NB4 (cell line): ENCODE results near the gene OSBPL7.

ENCODE experiments used
- DNase-seq: peaks from one replicate; pipeline ENCODE4 v3.0.0; 2010; ENCODE audit warnings: low read depth
- H3K4me3 ChIP-seq: one replicate; pipeline ENCODE4 v1.5.1; 2011; ENCODE audit warnings: mild to moderate bottlenecking, low read depth, low read length, moderate library complexity
- MAX ChIP-seq: IDR thresholded peaks from 2 replicates; pipeline ENCODE4 v1.6.1; 2011; ENCODE audit warnings: low read depth, low read length
- MYC ChIP-seq: IDR thresholded peaks from 2 replicates; pipeline ENCODE4 v1.6.1; 2011; ENCODE audit warnings: low read depth, low read length
- POLR2A ChIP-seq: IDR thresholded peaks from 2 replicates; pipeline ENCODE4 v1.6.1; 2011; ENCODE audit warnings: mild to moderate bottlenecking; ENCODE audit not compliant: insufficient read length; ENCODE audit errors: extremely low read depth
- TF ChIP-seq, protein P1 (sequence below): IDR thresholded peaks from one replicate; pipeline ENCODE4 v1.5.1; 2012; ENCODE audit warnings: low read depth, low read length

The OSBPL7 gene, protein sequence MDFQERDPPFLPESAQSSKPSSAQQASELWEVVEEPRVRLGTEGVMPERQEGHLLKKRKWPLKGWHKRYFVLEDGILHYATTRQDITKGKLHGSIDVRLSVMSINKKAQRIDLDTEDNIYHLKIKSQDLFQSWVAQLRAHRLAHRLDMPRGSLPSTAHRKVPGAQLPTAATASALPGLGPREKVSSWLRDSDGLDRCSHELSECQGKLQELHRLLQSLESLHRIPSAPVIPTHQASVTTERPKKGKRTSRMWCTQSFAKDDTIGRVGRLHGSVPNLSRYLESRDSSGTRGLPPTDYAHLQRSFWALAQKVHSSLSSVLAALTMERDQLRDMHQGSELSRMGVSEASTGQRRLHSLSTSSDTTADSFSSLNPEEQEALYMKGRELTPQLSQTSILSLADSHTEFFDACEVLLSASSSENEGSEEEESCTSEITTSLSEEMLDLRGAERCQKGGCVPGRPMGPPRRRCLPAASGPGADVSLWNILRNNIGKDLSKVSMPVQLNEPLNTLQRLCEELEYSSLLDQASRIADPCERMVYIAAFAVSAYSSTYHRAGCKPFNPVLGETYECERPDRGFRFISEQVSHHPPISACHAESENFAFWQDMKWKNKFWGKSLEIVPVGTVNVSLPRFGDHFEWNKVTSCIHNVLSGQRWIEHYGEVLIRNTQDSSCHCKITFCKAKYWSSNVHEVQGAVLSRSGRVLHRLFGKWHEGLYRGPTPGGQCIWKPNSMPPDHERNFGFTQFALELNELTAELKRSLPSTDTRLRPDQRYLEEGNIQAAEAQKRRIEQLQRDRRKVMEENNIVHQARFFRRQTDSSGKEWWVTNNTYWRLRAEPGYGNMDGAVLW

DNA sequence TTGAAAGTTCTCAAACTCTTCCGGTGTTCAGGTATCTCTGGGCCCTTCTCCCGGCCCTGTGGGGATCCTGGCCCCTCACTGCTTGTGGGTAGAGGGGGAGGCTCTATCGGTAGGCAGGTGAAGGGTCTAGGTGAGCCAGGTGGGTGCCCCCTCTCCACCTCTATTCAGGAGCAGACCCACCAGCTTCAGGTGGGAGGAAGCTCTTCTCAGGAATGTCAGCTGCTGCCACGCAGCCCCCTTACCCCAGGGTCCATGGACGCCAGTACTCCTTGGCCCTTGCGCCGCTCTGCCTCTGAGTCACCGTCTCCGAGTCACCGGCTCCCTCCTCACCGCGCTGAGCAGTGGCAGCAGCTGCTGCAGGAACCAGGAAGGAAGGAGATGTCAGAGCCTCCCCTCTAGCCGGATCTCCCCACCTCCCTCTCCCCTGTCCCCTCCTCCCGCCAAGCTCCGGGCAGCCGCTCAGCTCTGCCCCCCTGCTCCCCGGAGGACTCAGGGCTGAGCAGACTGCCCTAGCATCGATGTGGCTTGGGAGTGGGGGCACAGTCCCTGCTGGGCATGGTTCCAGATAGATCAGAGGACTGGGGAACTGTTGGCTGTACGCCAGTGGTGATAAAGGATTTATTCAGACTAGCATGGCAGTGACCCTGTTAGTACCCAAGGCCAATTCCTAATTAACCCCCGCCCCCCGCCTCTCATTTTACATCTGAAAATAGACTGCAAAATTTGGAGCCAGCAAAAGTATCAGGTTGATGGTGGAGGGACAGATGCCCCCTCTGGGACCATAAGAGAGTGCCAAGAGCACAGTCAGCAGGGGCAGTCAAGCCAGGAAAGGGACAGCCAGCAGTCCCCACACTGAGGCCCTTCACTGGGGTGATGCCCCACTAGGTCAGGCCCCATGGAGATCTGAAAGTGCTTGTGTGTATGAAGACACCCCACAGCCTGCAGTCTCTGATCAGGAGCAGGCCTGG, at the start of gene OSBPL7:
OSBPL7 (minus strand) TSS at position 371 of the 968 bp plus-strand sequence. CDS start 1,516 bp downstream, outside the sequence.
- peak within 1 kb of the TSS; percentile 87 for H3K4me3 ChIP-seq
- TF ChIP-seq POLR2A (peak; percentile 43), MYC (peak; percentile 60), MAX (peak; percentile 60)
- TF ChIP-seq, protein P1, sequence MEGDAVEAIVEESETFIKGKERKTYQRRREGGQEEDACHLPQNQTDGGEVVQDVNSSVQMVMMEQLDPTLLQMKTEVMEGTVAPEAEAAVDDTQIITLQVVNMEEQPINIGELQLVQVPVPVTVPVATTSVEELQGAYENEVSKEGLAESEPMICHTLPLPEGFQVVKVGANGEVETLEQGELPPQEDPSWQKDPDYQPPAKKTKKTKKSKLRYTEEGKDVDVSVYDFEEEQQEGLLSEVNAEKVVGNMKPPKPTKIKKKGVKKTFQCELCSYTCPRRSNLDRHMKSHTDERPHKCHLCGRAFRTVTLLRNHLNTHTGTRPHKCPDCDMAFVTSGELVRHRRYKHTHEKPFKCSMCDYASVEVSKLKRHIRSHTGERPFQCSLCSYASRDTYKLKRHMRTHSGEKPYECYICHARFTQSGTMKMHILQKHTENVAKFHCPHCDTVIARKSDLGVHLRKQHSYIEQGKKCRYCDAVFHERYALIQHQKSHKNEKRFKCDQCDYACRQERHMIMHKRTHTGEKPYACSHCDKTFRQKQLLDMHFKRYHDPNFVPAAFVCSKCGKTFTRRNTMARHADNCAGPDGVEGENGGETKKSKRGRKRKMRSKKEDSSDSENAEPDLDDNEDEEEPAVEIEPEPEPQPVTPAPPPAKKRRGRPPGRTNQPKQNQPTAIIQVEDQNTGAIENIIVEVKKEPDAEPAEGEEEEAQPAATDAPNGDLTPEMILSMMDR, result peak; percentile 34
- DNase-seq, result peak; percentile 93

DNA sequence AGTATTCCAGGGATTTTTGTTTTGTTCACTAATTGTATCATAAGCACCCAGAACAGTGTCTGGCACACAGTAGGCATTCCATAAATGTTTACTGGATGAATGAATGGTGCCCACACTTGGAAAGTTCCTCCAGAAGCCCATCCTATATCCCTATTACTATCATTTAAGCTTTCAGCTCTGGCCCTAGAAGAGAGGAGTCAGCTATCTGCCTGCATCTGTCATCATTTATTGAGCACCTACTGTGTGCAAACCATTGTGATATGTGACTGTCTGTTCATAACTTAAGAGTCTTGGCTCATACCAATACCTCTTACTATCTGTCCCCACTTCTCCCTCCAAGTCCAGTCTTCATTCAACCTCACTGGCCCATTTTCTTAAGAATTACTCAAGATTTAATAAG, 49.5 kb upstream of the OSBPL7 start:
- no peak for DNase-seq
- TF ChIP-seq POLR2A (no peak), MYC (no peak), MAX (no peak)
- TF ChIP-seq, protein P1, result no peak
- H3K4me3 ChIP-seq, result no peak overlapping the region

GRCh38 chr17:47870056-47870455, 48.5 kb upstream of the OSBPL7 start:
- DNase-seq, result no peak
- TF ChIP-seq MYC, result no peak
- TF ChIP-seq, protein P1, result no peak
- TF ChIP-seq POLR2A, result no peak
- no peak for TF ChIP-seq MAX
- no peak overlapping the region for H3K4me3 ChIP-seq

DNA sequence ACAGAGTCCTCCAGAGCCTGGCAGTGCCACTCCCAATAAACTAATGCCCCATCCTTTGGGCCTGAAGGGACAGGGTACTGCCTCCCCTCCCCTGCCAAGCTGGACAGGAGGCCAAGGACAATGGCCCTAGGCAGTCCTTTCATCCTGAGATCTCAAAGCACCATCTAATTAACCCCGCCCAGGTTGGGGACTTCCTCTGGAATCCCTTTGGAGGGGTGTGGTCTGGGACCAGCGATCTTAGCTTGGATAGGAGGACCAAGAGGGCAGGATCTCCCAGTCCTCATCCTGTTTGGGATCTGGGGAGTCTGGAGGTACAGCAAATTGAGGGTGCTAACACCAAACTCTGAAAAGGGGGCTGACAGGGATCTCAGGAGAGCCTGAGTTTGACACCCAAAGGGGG, 47.5 kb upstream of the OSBPL7 start:
- TF ChIP-seq MYC, result no peak
- no peak for TF ChIP-seq POLR2A
- TF ChIP-seq, protein P1, result no peak
- TF ChIP-seq MAX, result no peak
- DNase-seq, result no peak
- H3K4me3 ChIP-seq, result no peak overlapping the region
